HG03442 (cell line): ENCODE data around the gene PAQR6.

Experiments used
- ATAC-seq: cut with Tn5 transposase; IDR thresholded peaks from one replicate; pipeline ENCODE4 v1.9.1; 2021; ENCODE audit warnings: mild to moderate bottlenecking, moderate library complexity; ENCODE audit not compliant: unreplicated experiment

PAQR6 gene

DNA sequence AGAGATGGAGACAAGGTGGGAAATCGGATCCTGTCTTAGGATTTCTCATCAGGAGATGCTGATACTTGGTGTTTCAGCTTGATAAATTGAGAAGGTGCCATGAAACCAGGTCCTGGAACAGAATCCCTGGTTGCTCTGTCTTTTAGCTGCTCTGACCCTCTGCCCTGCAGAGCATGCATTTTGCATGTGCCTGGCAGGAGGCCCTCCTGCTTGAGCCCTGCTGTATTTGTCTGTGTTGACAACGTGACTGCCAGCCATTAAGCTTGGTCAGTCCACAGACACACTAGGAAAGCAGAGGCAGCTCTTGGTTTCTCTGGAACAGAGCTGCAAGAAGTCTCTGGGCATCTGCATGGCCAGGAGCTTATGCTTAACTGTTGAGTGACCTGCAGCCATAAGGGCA lies 51.4 kb downstream of the PAQR6 start:
- no peak for ATAC-seq

DNA sequence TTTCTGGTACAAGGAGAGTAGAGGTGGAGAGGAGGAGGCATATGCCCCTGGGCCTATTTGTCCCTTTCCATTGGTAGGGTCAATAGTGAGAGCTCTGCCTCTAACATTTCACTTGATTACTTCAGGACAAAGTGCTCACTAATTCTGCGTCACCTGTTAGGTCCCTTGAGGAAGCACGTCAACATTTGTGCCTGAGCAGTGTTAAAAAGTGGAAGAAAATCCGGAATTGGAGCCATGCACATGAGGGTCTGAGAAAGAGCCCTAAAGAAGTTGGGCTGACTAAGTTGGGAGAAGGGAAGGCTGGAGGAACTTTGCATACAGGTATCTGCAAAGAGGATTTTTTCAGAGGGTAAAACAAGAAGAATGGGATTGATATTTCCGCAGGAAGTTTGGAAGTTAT lies 52.0 kb downstream of the PAQR6 start:
- ATAC-seq: no peak

DNA sequence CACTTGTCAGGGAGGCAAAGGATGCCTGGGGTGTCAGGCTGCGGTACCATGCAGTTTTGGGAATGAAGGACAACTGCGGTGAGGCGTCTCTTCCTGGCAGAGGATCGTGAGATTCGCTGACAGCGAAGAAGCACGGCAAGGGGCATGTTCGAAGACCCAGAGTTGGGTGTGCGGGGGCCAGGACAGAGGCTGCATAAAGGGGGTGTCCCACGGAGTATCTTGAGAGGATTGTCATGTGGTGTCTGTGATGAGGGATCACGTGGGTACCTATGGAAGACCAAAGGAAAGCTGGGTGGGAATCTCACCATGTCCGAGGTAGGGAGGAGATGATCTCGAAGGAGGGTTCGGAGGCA lies 53.6 kb downstream of the PAQR6 start:
- no peak for ATAC-seq

GRCh38 chr1:156193488-156194299 lies 54.2 kb downstream of the PAQR6 start, which contains the start of gene SLC25A44:
TSS of gene SLC25A44 (plus strand) at chr1:156194104. CDS start at chr1:156199848, 5,744 bp downstream.
- ATAC-seq: peak; percentile 95
